HuH-7.5 (cell line): ENCODE data around the gene RRM2.

Source experiments
- DNase-seq: peaks from one replicate; pipeline ENCODE4 v3.0.0; 2011; ENCODE audit warnings: low spot score

RRM2 gene

DNA sequence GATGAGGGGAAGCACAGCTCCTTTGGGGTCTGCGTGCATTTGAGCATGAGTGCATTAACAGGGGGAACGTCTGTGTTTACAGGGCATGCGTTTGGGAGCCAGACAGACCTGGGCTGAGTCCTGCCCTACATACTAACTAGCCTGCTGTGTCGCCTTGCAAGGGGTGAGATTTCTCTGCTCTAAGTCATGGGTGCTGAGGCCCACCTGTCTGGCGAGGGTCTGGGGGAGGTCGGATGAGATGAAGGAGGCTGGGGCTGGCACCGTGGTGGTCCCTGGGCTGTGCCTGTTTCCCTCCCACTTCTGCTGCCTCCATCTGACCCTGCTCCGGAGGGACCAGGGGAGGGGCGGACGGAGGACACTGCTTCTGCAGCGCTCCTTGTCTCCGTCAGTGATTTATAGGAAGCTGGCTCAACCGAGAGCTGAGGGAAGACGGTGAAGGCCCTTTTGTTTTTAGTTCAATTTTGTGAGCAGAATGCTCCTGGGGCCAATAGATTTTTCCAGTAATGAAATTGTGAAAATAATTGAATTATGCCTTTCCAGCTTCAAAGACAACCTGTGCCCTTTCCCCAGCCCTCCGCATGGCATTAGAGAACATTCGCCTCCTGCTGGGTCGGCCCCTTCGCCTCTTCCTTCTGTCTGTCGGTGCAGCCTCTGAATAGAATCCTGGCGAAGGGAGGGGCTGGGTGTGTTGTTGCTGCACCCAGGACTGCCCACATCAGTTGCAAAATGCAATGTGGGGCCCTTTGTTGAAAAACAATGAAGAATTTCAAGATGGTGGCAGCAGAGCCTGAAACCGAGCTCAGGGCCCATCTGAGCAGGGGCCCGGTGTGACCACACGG lies 49.7 kb downstream of the RRM2 start:
- DNase-seq, result no peak

GRCh38 chr2:10173258-10174005 lies 50.9 kb downstream of the RRM2 start:
- no peak for DNase-seq

DNA sequence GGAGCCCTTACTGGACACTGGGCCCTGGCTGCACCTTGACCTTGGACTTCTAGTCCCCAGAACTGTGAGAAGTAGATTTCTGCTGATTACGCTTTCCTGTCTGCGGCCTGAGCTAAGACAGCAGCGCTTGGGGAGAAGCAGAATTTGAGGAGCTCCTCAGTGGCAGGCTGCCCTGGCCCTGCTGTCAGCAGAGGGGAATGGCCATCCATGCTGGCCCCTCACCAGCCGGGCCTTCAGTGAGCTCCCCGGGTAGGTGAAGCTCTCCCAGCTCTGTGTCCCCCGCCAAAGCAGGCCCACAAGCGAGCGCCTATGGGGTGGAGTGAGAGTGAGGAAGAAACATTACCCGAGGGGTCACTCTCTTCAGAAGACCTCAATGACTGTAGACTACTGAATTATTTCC lies 51.6 kb downstream of the RRM2 start:
- no peak for DNase-seq

GRCh38 chr2:10175441-10175840 lies 52.9 kb downstream of the RRM2 start:
- no peak for DNase-seq

- no peak for DNase-seq
These were observed 56.2 kb downstream of the RRM2 start for GRCh38 chr2:10178751-10179150.

GRCh38 chr2:10179422-10179821 lies 56.9 kb downstream of the RRM2 start:
- DNase-seq, result no peak

DNA sequence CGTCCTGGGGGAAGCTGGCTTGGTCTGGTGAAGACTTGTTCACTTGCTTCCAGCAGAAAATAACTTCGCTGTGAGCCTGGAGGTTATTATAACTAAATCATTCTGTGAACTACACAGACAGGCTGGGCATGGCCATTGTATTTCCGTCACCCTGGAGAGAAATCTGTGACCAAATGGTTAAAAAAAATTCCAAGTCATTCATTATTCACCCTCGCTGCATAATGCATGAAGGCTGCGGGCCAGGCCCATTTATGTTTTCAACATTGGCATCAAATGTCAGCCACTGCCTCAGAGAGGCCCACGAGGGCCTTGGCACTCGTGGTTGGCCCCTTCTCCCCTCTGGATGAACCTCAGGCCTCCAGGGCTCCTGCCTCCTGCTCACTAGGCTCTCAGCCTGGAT lies 57.7 kb downstream of the RRM2 start:
- no peak for DNase-seq
